ENCODE measurements around the gene PALM.
"Not testable (repeated sequence)": the region's sequence is repeated elsewhere in the genome, so short reads cannot be mapped to it uniquely, and the experiment has no call there.

PALM gene

GRCh38 chr19:741506-742131, 32.9 kb downstream of the PALM start:
- no peak overlapping the region for H3K27ac ChIP-seq
- TF ChIP-seq ZFX (IDR thresholded peaks at IDR 0.05) = no peak
- no peak for TF ChIP-seq CTCF (conservative IDR thresholded peaks at IDR 0.05)

GRCh38 chr19:742540-743075, 33.9 kb downstream of the PALM start:
- TF ChIP-seq ZFX (IDR thresholded peaks at IDR 0.05) (no peak), CTCF (conservative IDR thresholded peaks at IDR 0.05) (no peak)
- H3K27ac ChIP-seq = no peak overlapping the region

GRCh38 chr19:743168-743687, 34.5 kb downstream of the PALM start:
- TF ChIP-seq ZFX (IDR thresholded peaks at IDR 0.05) (no peak), CTCF (conservative IDR thresholded peaks at IDR 0.05) (no peak)
- no peak overlapping the region for H3K27ac ChIP-seq

GRCh38 chr19:745138-745537, 36.4 kb downstream of the PALM start:
- not testable (repeated sequence) for H3K27ac ChIP-seq

GRCh38 chr19:746208-746819, 37.6 kb downstream of the PALM start:
- H3K27ac ChIP-seq = no peak overlapping the region
- TF ChIP-seq ZFX (IDR thresholded peaks at IDR 0.05) = no peak
- TF ChIP-seq CTCF (conservative IDR thresholded peaks at IDR 0.05) = no peak

GRCh38 chr19:746956-747355, 38.2 kb downstream of the PALM start:
- no peak overlapping the region for H3K27ac ChIP-seq
- no peak for TF ChIP-seq CTCF (conservative IDR thresholded peaks at IDR 0.05)

- TF ChIP-seq CTCF (conservative IDR thresholded peaks at IDR 0.05) = no peak
- TF ChIP-seq ZFX (IDR thresholded peaks at IDR 0.05) = no peak
- H3K27ac ChIP-seq = no peak overlapping the region
These were observed 38.9 kb downstream of the PALM start for GRCh38 chr19:747432-748273.

Measured in C4-2B (cell line).